GM18861 (cell line): ENCODE measurements around the gene NBPF6.
"Not testable (repeated sequence)": the region's sequence is repeated elsewhere in the genome, so short reads cannot be mapped to it uniquely, and the experiment has no call there.

Source experiments
- ATAC-seq: cut with Tn5 transposase; IDR thresholded peaks from one replicate; pipeline ENCODE4 v1.9.1; 2021; ENCODE audit not compliant: unreplicated experiment

NBPF6 gene, protein sequence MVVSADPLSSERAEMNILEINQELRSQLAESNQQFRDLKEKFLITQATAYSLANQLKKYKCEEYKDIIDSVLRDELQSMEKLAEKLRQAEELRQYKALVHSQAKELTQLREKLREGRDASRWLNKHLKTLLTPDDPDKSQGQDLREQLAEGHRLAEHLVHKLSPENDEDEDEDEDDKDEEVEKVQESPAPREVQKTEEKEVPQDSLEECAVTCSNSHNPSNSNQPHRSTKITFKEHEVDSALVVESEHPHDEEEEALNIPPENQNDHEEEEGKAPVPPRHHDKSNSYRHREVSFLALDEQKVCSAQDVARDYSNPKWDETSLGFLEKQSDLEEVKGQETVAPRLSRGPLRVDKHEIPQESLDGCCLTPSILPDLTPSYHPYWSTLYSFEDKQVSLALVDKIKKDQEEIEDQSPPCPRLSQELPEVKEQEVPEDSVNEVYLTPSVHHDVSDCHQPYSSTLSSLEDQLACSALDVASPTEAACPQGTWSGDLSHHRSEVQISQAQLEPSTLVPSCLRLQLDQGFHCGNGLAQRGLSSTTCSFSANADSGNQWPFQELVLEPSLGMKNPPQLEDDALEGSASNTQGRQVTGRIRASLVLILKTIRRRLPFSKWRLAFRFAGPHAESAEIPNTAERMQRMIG

DNA sequence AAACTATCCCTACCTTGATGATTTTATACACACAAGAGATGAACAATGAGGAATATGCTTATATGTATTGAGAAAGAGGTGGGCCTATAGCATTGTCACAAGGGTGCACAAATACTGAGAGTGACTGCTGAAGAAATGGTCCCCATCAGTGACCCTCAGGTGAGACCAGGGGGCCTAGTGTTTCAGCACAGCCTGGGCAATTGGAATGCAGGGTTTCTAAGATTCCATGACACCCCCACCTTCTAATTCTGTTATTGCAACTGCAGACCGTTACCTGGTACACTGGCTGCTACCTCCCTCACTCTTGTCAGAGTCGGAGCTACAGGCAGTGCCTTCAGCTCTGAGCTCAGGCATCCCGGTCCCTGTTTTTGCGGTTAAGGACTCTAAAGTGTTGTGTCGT, at the start of gene NBPF6:
Gene NBPF6 (plus strand): TSS at position 301 of the 400 bp plus-strand sequence. CDS start 259 bp downstream, outside the sequence.
- not testable (repeated sequence) for ATAC-seq

DNA sequence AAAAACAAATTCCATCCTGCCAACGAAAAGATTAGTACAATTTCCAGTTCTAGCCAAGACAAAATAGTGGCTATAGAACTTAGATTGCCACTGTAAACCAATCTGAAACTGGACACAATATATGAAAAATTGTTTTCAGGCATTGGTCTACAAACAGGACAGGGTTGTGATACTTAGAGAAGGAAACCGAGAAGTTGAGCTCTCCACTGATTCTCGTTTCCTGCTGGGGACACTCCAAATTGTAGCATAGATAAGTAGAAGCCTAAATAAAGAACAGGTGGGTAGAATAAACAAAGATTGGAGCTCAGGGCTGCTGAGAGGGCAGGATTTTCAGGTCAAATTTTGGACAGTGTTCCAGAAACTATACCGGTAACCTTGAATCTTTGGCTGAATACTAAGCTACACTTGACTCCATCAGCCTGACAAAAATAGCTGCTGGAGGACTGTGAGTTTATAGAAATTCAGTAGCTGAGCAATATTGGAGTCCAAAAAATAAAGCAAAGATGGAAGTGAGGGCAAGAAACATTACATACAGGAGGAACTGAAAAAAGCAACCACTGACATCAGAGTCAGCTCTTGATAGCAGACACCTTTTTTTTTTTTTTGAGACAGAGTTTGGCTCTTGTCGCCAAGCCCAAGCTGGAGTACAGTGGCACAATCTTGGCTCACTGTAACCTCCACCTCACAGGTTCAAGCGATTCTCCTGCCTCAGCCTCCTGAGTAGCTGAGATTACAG, 38.9 kb upstream of the NBPF6 start:
- not testable (repeated sequence) for ATAC-seq

DNA sequence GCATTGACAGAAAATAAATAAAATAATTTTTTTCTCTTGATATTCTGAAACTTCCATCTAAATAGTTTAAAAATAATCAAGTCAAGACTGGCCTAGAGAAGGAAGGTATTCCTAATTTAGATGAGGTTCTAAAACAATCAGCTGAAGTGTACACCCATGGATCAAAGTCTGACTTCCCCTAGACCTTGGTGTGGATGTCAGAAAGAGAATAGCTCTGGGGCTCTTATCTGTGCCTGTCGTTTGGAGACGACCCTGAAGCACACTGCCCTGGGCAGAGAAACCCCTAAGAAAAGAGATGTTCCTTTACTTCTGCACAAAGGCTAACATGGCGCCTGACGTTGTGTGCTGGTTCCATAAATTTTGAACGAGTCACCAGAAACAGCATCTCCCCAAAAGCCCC, 30.0 kb upstream of the NBPF6 start:
- ATAC-seq: not testable (repeated sequence)

DNA sequence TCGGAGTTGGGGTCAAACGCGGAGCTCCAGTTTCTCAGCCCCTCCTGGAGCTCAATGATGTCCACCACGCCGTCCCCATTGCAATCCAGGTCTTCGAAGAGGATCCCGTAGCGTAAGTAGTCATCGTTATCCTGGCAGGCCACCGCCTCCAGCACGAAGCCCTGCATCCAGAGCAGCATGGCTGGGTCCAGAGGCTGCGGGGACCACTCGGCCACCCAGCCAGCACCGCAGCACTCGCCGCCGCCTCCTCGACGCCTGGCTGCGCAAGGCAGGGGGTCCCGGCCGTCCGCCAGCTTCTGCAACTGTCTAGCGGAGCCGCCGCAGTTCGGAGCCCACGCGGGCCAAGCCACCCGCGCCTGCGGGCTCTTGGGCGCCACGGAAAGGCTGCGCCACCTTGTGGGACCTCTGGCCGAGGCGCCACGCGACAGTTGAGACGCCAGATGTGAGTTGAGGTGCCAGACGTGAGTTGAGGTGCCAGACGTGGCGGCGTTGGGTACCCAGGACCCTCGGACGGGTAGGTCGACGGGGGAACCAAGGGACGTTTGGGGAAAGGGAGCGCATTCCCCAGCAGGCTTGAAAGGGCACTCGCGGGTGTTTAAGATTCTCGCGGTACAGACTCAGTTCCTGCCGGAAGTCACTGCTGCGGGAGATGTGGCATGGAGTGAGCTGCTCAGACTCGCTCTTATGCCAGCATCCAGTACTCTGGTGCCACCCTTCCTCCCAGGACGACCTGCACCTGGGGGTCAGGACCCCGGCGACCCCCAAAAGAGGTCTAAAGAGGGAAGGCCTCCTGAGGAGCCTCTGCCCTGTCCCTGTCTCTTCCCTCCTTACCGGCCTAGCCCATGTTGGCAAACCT, 28.9 kb upstream of the NBPF6 start:
- ATAC-seq: not testable (repeated sequence)

DNA sequence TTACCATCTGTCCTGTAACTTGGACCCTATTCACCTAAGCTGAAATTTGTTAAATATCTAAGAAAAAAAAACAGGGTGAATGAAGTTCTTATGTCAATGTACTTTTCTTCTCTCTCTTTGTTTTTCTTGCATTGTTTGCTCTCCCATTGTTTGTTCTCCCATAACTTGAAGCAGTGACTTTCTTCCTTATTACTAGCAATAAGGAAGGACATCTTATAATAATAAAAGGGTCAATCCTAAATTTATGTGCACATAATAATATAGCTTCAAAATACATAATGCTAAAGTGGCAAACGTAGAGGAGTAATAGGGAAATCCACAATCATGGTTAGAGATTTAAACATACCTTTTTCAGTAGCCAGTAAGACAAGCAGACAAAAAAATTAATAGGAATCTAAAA, 23.3 kb upstream of the NBPF6 start:
- ATAC-seq: not testable (repeated sequence)

DNA sequence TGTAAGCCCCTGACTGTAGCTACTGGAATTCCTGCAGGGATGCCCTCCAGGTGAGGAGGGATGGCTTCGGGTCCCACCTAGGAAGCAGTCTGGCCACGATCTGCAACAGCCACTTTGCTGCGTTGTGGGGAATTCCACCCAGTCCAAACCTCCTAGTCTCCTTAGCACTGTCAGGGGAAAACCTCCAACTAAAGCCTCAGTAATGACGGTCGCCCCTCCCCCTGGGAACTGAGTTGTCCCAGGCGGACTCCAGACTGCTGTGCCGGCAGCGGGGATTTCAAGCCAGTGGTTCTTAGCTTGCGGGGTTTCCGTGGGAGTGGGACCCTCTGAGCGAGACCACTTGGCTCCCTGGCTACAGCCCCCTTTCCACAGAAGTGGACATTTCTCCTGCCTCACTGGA, 18.1 kb upstream of the NBPF6 start:
- not testable (repeated sequence) for ATAC-seq

DNA sequence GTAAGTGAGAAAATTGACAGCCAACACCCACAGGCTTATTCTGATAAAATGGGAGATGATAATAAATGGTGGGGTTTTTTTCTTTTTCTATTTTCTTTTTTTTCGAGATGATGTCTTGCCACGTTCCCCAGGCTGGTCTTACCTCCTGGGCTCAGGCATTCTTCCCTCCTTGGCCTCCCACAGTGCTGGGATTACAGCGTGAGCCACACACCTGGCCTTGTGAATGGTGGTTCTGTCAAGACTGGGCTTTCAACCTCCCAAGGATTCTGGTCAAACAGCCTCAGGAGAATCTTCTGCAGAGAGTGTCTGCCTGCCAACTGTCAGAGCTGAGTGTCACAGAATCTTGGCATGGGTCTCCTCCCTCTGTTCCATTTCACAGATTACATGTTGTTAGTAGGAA, 16.7 kb upstream of the NBPF6 start:
- ATAC-seq: not testable (repeated sequence)

DNA sequence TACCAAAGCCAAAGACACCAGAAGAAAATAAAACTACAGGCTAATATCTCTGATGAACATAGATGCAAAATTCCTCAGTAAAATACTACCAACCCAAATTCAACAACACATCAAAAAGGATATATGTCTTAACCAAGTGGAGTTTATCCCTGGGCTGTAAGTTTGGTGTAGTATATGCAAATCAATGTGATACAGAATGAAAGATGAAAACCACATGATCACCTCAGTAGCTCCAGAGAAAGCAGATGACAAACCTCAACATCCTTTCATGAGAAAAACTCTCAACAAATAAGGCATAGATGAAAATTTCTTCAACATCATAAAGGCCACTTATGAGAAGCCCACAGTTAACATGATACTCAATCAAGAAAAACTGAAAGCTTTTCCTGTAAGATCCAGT, 11.6 kb upstream of the NBPF6 start:
- ATAC-seq: peak; percentile 90

DNA sequence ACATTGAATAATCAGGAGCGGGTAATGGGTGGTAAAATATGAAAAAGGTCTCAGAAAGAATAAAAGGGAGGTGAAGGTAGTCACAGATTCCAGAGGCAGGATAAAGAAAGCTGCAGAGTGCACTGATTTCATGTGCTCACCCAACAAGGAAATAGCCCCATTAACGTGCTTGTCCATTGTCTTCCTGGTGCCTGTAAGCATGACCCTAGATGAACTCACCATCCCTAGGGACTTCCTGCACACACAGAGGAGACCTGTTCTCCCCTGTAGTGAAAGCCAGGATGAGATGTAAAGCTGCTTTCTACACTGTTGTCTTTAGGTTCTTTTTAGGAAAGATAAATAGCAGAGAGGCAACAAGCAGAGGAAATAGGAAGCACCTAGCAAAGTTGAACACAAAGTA, 4.4 kb downstream of the NBPF6 start:
- not testable (repeated sequence) for ATAC-seq

DNA sequence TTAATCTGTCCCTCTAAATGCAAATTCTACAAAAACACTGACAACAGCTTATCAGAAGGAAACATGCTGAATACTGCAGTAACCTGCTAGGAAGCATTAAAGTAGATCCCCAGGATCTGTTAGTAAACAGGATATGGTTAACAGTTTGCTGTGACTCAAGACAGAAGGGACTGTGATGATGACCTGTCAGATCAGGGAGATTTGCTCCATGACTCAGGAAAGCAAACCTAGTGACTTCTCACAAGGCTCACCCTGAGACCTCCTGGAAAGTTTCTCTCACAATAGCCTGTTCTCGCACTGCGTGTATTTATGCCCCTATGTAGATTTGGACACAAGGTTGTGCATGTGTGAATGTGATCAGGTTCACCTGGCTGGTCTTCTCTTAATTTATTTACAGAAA, 8.5 kb downstream of the NBPF6 start:
- not testable (repeated sequence) for ATAC-seq

DNA sequence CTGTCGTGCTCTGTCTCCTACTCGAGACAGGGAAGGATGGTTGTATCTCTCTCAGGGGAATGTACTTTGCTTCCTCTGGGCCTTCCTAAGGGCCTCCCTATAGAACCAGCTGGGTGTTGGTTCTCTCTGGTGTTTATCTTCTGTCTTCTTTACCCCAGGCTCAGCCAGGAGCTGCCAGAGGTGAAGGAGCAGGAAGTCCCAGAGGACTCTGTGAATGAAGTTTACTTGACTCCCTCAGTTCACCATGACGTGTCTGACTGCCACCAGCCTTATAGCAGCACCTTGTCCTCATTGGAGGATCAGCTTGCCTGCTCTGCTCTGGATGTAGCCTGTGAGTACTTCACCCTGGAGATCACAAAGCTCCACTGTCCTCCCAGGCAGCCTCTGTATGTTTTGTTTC, 11.6 kb downstream of the NBPF6 start:
- not testable (repeated sequence) for ATAC-seq

DNA sequence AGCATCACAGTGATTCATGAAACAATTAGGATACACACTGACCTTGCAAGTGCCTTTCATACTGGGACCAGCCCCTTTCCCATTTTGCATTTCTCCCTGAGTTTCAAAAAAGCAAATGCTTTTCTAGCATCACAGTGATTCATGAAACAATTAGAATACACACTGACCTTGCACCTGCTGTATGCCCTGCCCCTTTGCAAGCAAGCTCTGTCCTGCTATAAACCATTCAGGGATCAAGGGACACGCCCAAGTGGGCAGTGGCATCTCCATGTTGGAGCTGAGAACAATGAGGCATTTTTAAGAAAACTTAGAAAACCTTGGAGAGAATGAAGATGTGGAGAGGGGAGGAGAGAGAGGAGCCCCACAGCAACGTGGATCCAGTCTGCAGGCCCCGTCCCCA, 13.8 kb downstream of the NBPF6 start:
- ATAC-seq: not testable (repeated sequence)

DNA sequence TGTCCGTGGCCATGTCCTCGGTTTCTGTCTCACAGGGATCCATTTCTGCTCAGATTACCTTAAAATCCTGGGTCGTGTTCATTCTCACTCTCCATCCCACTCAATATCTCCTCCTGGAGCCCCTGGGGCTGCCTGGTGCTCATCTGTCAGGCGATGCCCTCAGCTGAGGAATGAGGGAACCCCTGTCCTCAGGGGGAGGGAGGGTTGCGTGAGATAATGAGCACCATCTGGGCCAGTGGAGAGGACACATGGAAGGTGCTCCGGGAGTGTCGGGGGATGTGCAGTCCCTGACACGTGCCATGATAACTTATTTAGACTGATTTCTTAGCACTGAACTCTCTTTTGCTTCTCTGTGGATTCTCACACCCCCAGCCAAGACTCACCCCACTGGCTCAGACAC, 16.0 kb downstream of the NBPF6 start:
- ATAC-seq: not testable (repeated sequence)

DNA sequence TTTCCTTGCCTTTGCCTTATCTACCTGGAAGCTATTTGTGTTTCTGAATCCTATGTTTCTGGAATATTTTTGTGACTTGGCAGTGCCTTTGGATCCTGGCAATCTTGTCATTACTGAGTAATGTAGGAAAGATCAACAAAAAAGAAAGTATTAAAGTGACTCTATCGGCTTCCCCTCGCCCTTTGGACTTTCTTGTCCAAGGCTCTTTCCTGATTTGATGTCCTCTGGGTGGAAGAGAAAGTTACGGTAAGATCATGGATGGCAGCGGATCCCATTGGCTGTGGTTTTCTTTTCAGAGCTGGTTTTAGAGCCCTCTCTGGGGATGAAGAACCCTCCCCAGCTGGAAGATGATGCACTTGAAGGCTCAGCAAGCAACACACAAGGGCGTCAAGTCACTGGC, 17.0 kb downstream of the NBPF6 start:
- not testable (repeated sequence) for ATAC-seq

DNA sequence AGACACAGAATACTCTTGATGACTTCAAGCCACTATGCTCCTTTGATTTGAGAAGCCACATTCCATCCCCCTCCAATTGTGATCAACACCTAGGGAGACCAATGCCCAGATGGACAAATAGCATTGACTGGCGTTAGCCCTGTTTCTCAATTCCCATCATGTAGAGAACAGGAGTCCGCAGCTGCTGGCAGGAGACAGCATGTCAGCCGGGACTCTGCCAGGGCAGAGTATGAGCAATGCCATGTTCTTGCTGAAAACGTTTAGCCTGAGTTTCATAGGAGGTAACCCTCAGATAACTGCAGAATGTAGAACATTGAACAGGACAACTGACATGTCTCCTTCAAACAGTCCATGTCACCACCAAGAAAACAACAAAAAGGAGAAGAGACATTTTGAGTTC, 20.6 kb downstream of the NBPF6 start:
- ATAC-seq: not testable (repeated sequence)

DNA sequence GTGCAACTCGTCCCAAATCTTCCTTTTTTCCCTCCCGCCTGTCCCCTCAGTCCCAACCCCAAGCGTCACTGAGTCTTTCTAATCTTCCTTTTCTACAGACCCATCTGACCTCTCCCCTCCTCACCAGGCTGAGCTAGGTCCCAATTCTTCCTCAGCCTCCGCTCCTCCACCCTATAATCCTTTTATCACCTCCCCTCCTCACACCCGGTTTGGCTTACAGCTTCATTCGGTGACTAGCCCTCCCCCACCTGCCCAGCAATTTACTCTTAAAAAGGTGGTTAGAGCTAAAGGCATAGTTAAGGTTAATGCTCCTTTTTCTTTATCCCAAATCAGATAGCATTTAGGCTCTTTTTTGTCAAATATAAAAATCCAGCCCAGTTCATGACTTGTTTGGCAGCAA, 24.4 kb downstream of the NBPF6 start:
- ATAC-seq: not testable (repeated sequence)

DNA sequence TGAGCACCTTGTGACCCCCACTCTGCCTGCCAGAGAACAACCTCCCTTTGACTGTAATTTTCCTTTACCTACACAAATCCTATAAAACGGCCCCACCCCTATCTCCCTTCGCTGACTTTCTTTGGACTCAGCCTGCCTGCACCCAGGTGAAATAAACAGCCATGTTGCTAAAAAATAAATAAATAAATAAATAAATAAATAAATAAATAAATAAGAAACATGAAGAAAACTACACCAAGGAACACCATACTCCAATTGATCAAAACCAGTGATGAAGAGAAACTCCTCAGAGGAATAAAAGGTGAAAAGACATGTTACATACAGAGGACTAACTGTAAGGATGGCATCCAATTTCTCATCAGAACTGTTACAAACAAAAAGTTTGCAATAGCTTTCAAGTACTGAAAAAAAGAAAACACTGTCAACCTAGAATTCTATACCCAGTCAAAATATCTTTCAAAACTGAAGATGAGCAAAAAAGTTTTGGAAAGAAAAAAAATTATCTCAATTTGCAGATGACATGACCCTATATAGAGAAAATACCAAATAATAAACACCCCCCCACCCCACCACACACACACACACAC, 28.4 kb downstream of the NBPF6 start:
- no peak for ATAC-seq

DNA sequence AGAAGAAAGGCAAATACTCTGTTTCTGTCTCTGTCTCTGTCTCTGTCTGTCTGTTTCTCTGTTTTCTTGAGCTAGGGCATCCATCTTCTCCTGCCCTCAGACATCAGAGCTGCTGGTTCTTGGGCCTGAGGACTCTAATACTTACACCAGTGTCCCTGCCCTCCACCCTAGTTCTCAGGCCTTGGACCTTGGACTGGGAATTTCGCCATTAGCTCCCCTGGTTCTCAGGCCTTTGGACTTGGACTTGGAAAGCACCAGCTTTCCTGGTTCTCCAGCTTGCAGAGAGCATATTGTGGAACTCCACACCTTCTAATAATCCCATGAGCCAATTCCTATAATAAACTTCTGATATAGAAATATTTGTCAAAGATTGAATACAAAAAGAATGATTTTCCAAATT, 32.6 kb downstream of the NBPF6 start:
- ATAC-seq: no peak

DNA sequence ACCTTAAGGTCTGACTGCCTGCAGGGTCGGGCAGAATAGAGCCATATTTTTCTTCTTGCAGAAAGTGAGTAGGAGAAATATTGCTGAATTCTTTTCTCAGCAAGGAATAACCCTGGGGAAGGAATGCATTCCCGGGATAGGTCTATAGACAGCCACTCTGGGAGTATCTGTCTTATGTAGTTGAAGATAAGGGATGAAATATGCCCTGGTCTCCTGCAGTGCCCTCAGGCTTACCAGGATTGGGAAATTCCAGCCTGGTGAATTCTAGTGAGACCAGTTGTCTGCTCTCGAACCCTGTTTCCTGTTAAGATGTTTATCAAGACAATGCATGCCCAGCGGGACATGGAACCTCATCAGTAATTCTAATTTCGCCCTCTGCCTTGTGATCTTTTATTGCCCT, 35.8 kb downstream of the NBPF6 start:
- not testable (repeated sequence) for ATAC-seq

DNA sequence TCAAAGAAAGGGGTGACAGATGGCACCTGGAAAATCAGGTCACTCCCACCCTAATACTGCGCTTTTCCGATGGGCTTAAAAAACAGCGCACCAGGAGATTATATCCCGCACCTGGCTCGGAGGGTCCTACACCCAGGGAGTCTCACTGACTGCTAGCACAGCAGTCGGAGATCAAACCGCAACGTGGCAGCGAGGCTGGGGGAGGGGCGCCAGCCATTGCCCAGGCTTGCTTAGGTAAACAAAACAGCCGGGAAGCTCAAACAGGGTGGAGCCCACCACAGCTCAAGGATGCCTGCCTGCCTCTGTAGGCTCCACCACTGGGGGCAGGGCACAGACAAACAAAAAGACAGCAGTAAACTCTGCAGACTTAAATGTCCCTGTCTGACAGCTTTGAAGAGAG, 36.6 kb downstream of the NBPF6 start:
- ATAC-seq: not testable (repeated sequence)
